Stomach (tissue), 4 donors: ENCODE results near the gene SLC16A7.

Source experiments
- CTCF ChIP-seq, 7 experiments: fragments of 450-650 bp in 4 of 7; fragments of 200-600 bp in 3 of 7; sonication (generic) in 3 of 7; IDR thresholded peaks; one replicate each; pipeline ENCODE4 v1.5.1; 2016 to 2019; ENCODE audit warnings: antibody characterized with exemption in 7 of 7, control low read depth in 2 of 7, mild to moderate bottlenecking in 1 of 7
- EP300 ChIP-seq: sonication (generic); formaldehyde crosslinking; IDR thresholded peaks from one replicate; pipeline ENCODE4 v1.6.1; 2017; ENCODE audit warnings: antibody characterized with exemption
- POLR2A ChIP-seq, 4 donors: fragments of 450-650 bp; IDR thresholded peaks; one replicate each; pipeline ENCODE4 v1.6.1; 2016; ENCODE audit warnings: antibody characterized with exemption in 4 of 4, control low read depth in 2 of 4, mild to moderate bottlenecking in 1 of 4, moderate library complexity in 1 of 4

- TF ChIP-seq CTCF (IDR thresholded peaks at IDR 0.05) (no peak), EP300 (no peak), POLR2A (IDR thresholded peaks at IDR 0.05) (no peak)
Measured at GRCh38 chr12:59652130-59652529, 56.3 kb downstream of the SLC16A7 start.
